Liver (tissue), 9 donors: ENCODE measurements around the gene MAP3K10. TPM values are rescaled to one million over a fixed set of nuclear protein-coding genes. Genes with fewer than 3 reads are reported as not detected.

Experiments
- DNase-seq: peaks from one replicate; pipeline ENCODE4 v3.0.0-alpha.2; 2017; ENCODE audit warnings: low spot score
- H3K27ac ChIP-seq, 2 donors: one replicate each; pipeline ENCODE4 v1.7.0; 2013; ENCODE audit warnings: inconsistent platforms in 2 of 2, low read length in 2 of 2, control low read depth in 1 of 2, low read depth in 1 of 2, mild to moderate bottlenecking in 1 of 2
- H3K27me3 ChIP-seq, 4 donors: one replicate each; pipeline versions ENCODE4 v1.6.1 to v1.7.0; 2013; ENCODE audit warnings: low read length in 3 of 4, inconsistent platforms in 1 of 4, mild to moderate bottlenecking in 1 of 4, moderate library complexity in 1 of 4; ENCODE audit not compliant: control insufficient read depth in 4 of 4, insufficient read depth in 4 of 4
- H3K36me3 ChIP-seq, 4 donors: one replicate each; pipeline versions ENCODE4 v1.6.1 to v1.7.0; 2013; ENCODE audit warnings: low read length in 3 of 4, mild to moderate bottlenecking in 3 of 4, low read depth in 1 of 4, moderate library complexity in 1 of 4; ENCODE audit not compliant: control insufficient read depth in 4 of 4, insufficient read depth in 3 of 4
- H3K4me1 ChIP-seq, 4 donors: one replicate each; pipeline versions ENCODE4 v1.6.1 to v1.7.0; 2013; ENCODE audit warnings: low read length in 3 of 4, mild to moderate bottlenecking in 3 of 4, moderate library complexity in 1 of 4; ENCODE audit not compliant: control insufficient read depth in 4 of 4, insufficient read depth in 4 of 4
- H3K4me3 ChIP-seq, 3 donors: one replicate each; pipeline versions ENCODE4 v1.6.1 to v1.7.0; 2013; ENCODE audit warnings: low read length in 3 of 3, control low read depth in 1 of 3, low read depth in 1 of 3, mild to moderate bottlenecking in 1 of 3
- H3K9ac ChIP-seq, 2 donors: one replicate each; pipeline ENCODE4 v1.7.0; 2013; ENCODE audit warnings: low read length in 2 of 2, mild to moderate bottlenecking in 2 of 2, moderate library complexity in 2 of 2, control low read depth in 1 of 2, low read depth in 1 of 2
- H3K9me3 ChIP-seq, 4 donors: one replicate each; pipeline versions ENCODE4 v1.6.1 to v1.7.0; 2013; ENCODE audit warnings: low read length in 3 of 4; ENCODE audit not compliant: control insufficient read depth in 4 of 4
- EGR1 ChIP-seq, 2 donors: IDR thresholded peaks; 2 replicates each; pipeline ENCODE4 v1.6.1; 2016 to 2018; ENCODE audit warnings: antibody characterized with exemption in 2 of 2, low read depth in 2 of 2
- FOXA1 ChIP-seq: IDR thresholded peaks from 2 replicates; pipeline ENCODE4 v1.6.1; 2016; ENCODE audit warnings: antibody characterized with exemption
- FOXA2 ChIP-seq: IDR thresholded peaks from 2 replicates; pipeline ENCODE4 v1.6.1; 2016; ENCODE audit warnings: antibody characterized with exemption
- GABPA ChIP-seq, 2 donors: IDR thresholded peaks in 1 of 2; conservative IDR thresholded peaks in 1 of 2; 2 replicates each; pipeline ENCODE4 v1.6.1; 2016; ENCODE audit warnings: antibody characterized with exemption in 2 of 2, mild to moderate bottlenecking in 1 of 2, moderate library complexity in 1 of 2
- HNF4A ChIP-seq, 2 donors: conservative IDR thresholded peaks; 2 replicates each; pipeline ENCODE4 v1.6.1; 2016; ENCODE audit warnings: antibody characterized with exemption in 2 of 2, mild to moderate bottlenecking in 2 of 2
- HNF4G ChIP-seq: IDR thresholded peaks from 2 replicates; pipeline ENCODE4 v1.6.1; 2016; ENCODE audit warnings: antibody characterized with exemption
- JUND ChIP-seq, 2 donors: IDR thresholded peaks; 2 replicates each; pipeline ENCODE4 v1.6.1; 2016; ENCODE audit warnings: antibody characterized with exemption in 2 of 2
- NR2F2 ChIP-seq: IDR thresholded peaks from 2 replicates; pipeline ENCODE4 v1.6.1; 2016; ENCODE audit warnings: antibody characterized with exemption
- RAD21 ChIP-seq, 2 donors: IDR thresholded peaks; 2 replicates each; pipeline ENCODE4 v1.6.1; 2016; ENCODE audit warnings: antibody characterized with exemption in 2 of 2, mild to moderate bottlenecking in 2 of 2
- REST ChIP-seq: IDR thresholded peaks from 2 replicates; pipeline ENCODE4 v1.6.1; 2016; ENCODE audit warnings: antibody characterized with exemption, mild to moderate bottlenecking
- RXRA ChIP-seq, 2 donors: IDR thresholded peaks; 2 replicates each; pipeline ENCODE4 v1.6.1; 2017 to 2018; ENCODE audit warnings: antibody characterized with exemption in 2 of 2, mild to moderate bottlenecking in 1 of 2
- SP1 ChIP-seq: IDR thresholded peaks from 2 replicates; pipeline ENCODE4 v1.6.1; 2018; ENCODE audit warnings: antibody characterized with exemption, mild to moderate bottlenecking
- TAF1 ChIP-seq: conservative IDR thresholded peaks from 2 replicates; pipeline ENCODE4 v1.6.1; 2016; ENCODE audit warnings: antibody characterized with exemption, mild to moderate bottlenecking
- YY1 ChIP-seq: IDR thresholded peaks from 2 replicates; pipeline ENCODE4 v1.6.1; 2016; ENCODE audit warnings: antibody characterized with exemption, mild to moderate bottlenecking
- WGBS: extraction: QIAGEN DNeasy Blood & Tissue Kit; methylation state at CpG from one replicate; pipeline ENCODE4 v1.1.7; 2013; 5-methylcytosine and 5-hydroxymethylcytosine counted together
- polyA plus RNA-seq, 2 donors: library from polyadenylated mRNA; stranded (reverse) in 1 of 2; unstranded in 1 of 2; fragments of 200-250 nt in 1 of 2; fragments of >200 nt in 1 of 2; fragmentation: Nextera tagmentation in 1 of 2; extraction: Ambion mirVana in 1 of 2; gene quantifications; one replicate each; pipeline versions ENCODE4 v1.2.1 to v1.2.3, GENCODE V29; 2013 to 2015
- total RNA-seq, 2 donors: library from RNA; depleted of rRNA; stranded (reverse); fragments of >200 nt; gene quantifications; one replicate each; pipeline ENCODE4 v1.2.3, GENCODE V29; 2014
- TF ChIP-seq, protein P1 (sequence below): fragments of 150-350 bp; IDR thresholded peaks from 2 replicates; pipeline ENCODE4 v1.5.1; 2017; ENCODE audit warnings: improper control_type of control experiment, low read depth, low read length; ENCODE audit not compliant: missing input control
- TF ChIP-seq, protein P2 (sequence below): IDR thresholded peaks from 2 replicates; pipeline ENCODE4 v1.6.1; 2016; ENCODE audit warnings: antibody characterized with exemption
- TF ChIP-seq, protein P3 (sequence below): IDR thresholded peaks from 2 replicates; pipeline ENCODE4 v1.6.1; 2016; ENCODE audit warnings: antibody characterized with exemption
- donor health status: healthy.
- donor health status: healthy.
- donor health status: healthy.
- donor health status: healthy.
- donor health status: healthy.

MAP3K10 gene
- total and polyA plus RNA-seq, 4 donors, result 0.65 to 3.9 (median 2.1) TPM

GRCh38 chr19:40237791-40238190 is 46.6 kb downstream of the MAP3K10 start:
- TF ChIP-seq RXRA (IDR thresholded peaks at IDR 0.05) (no peak), FOXA2 (no peak), NR2F2 (no peak), HNF4G (no peak), JUND (IDR thresholded peaks at IDR 0.05) (no peak), REST (no peak), RAD21 (IDR thresholded peaks at IDR 0.05) (no peak), HNF4A (conservative IDR thresholded peaks at IDR 0.05) (no peak)
- TF ChIP-seq, protein P1, sequence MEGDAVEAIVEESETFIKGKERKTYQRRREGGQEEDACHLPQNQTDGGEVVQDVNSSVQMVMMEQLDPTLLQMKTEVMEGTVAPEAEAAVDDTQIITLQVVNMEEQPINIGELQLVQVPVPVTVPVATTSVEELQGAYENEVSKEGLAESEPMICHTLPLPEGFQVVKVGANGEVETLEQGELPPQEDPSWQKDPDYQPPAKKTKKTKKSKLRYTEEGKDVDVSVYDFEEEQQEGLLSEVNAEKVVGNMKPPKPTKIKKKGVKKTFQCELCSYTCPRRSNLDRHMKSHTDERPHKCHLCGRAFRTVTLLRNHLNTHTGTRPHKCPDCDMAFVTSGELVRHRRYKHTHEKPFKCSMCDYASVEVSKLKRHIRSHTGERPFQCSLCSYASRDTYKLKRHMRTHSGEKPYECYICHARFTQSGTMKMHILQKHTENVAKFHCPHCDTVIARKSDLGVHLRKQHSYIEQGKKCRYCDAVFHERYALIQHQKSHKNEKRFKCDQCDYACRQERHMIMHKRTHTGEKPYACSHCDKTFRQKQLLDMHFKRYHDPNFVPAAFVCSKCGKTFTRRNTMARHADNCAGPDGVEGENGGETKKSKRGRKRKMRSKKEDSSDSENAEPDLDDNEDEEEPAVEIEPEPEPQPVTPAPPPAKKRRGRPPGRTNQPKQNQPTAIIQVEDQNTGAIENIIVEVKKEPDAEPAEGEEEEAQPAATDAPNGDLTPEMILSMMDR, result no peak
- TF ChIP-seq, protein P2, sequence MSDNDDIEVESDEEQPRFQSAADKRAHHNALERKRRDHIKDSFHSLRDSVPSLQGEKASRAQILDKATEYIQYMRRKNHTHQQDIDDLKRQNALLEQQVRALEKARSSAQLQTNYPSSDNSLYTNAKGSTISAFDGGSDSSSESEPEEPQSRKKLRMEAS, result no peak
- DNase-seq, result no peak
- H3K27me3 ChIP-seq, result no peaks in the 10 kb centered on the region
- peaks cover 27 to 79% (median 48%) of the 10 kb centered on the region in 4 donors for H3K36me3 ChIP-seq
- H3K4me1 ChIP-seq, result peaks cover 0 to 7% (median 2%) of the 10 kb centered on the region in 4 donors
- no peak overlapping the region for H3K4me3 ChIP-seq
- H3K9ac ChIP-seq, result no peak overlapping the region
- H3K9me3 ChIP-seq, result no peaks in the 10 kb centered on the region
- 95% methylated on average over 14 of the region's 14 CpGs for WGBS
- H3K27ac ChIP-seq, result no peak overlapping the region

DNA sequence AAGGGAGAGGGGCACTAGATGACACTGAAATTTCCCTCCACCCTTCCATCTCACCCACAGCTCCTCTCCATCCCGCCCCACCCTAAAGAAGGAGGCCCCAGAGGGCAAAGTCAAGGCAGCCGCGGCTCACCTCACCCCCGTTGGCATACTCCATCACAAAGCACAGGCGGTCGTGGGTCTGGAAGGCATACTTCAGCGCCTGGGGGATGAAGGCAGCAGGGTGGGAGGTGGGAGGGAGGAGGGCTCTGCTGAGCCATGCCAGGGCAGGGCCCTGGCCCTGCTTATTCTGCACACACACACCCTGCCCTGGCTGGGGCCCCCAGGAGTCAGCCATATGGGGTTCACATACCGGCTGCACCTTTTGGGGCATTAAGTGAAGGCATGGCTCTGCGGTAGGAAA is 47.5 kb downstream of the MAP3K10 start:
- whole genome bisulfite sequencing, result 96% methylated on average over 9 of the region's 9 CpGs
- Histone ChIP-seq H3K4me3 (no peak overlapping the region), H3K9me3 (no peaks in the 10 kb centered on the region), H3K36me3 (peaks cover 22 to 70% (median 47%) of the 10 kb centered on the region in 4 donors), H3K27me3 (no peaks in the 10 kb centered on the region), H3K9ac (no peak overlapping the region), H3K27ac (no peak overlapping the region), H3K4me1 (peaks cover 0 to 10% (median 2%) of the 10 kb centered on the region in 4 donors)
- no peak for DNase-seq
- no peak for TF ChIP-seq TAF1
- no peak for TF ChIP-seq RXRA (IDR thresholded peaks at IDR 0.05)
- TF ChIP-seq, protein P1, result no peak
- no peak for TF ChIP-seq REST
- TF ChIP-seq, protein P2, result no peak
- no peak for TF ChIP-seq FOXA1
- TF ChIP-seq JUND (IDR thresholded peaks at IDR 0.05), result no peak
- TF ChIP-seq HNF4A (conservative IDR thresholded peaks at IDR 0.05), result no peak
- no peak for TF ChIP-seq GABPA (IDR thresholded peaks at IDR 0.05 in 1 of 2, conservative IDR thresholded peaks at IDR 0.05 in 1 of 2)
- no peak for TF ChIP-seq FOXA2
- no peak for TF ChIP-seq SP1
- TF ChIP-seq NR2F2, result no peak
- no peak for TF ChIP-seq RAD21 (IDR thresholded peaks at IDR 0.05)
- TF ChIP-seq EGR1 (IDR thresholded peaks at IDR 0.05; ENCODE audit: low read depth in 2 of 2), result no peak
- TF ChIP-seq, protein P3, sequence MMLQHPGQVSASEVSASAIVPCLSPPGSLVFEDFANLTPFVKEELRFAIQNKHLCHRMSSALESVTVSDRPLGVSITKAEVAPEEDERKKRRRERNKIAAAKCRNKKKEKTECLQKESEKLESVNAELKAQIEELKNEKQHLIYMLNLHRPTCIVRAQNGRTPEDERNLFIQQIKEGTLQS, result no peak
- TF ChIP-seq HNF4G, result no peak
- TF ChIP-seq YY1, result no peak
